H1 (cell line): ENCODE results near the gene SSTR3. TPM values are rescaled to one million over a fixed set of nuclear protein-coding genes. Genes with fewer than 3 reads are reported as not detected.

Experiments used
- JUN ChIP-seq: IDR thresholded peaks from 2 replicates; pipeline ENCODE4 v1.6.1; 2011; ENCODE audit warnings: low read depth, mild to moderate bottlenecking, improper control_type of control experiment, low read length
- POU5F1 ChIP-seq: IDR thresholded peaks from 2 replicates; pipeline ENCODE4 v1.6.1; 2011; ENCODE audit warnings: low read depth, mild to moderate bottlenecking, low read length, moderate library complexity
- RFX5 ChIP-seq: IDR thresholded peaks from 2 replicates; pipeline ENCODE4 v1.6.1; 2011; ENCODE audit warnings: low read depth, low read length, improper control_type of control experiment, borderline replicate concordance
- RXRA ChIP-seq: IDR thresholded peaks from 2 replicates; pipeline ENCODE4 v1.6.1; 2011; ENCODE audit warnings: low read depth, mild to moderate bottlenecking, low read length, moderate library complexity; ENCODE audit not compliant: insufficient read depth
- SP2 ChIP-seq: IDR thresholded peaks from 2 replicates; pipeline ENCODE4 v1.6.1; 2012; ENCODE audit warnings: mild to moderate bottlenecking, low read length, inconsistent platforms
- TBP ChIP-seq: IDR thresholded peaks from 2 replicates; pipeline ENCODE4 v1.6.1; 2011; ENCODE audit warnings: low read depth, low read length, improper control_type of control experiment
- polyA plus RNA-seq, 7 experiments: library from polyadenylated mRNA; depleted of rRNA in 3 of 7; stranded (reverse) in 5 of 7; unstranded in 2 of 7; fragments of >200 nt in 5 of 7; fragments of 200-250 nt in 2 of 7; gene quantifications; 1 replicate in 5 of 7; 2 replicates in 1 of 7; 4 replicates in 1 of 7; pipeline versions ENCODE4 v1.2.1 to v1.2.3, GENCODE V29; 2011 to 2013; ENCODE audit warnings: missing spikeins in 2 of 7, mixed read lengths in 2 of 7
- total RNA-seq: library from RNA; stranded (reverse); fragmentation: NEBNext Ultra II Directional; extraction: Animal tissue kit (Norgen Biotek cat#: 25700); gene quantifications from 2 replicates; pipeline ENCODE4 v1.2.1, GENCODE V29; 2021

The SSTR3 gene
- total and polyA plus RNA-seq, 2 of the 8 experiments (the other 6 are each of a cell fraction or from before 2014, with no cell fraction given), result 0.22 to 0.77 TPM

GRCh38 chr22:37197451-37198257, 14.6 kb downstream of the SSTR3 start (continued):
- TF ChIP-seq RXRA (no peak), TBP (no peak), JUN (no peak), RFX5 (no peak), SP2 (no peak), POU5F1 (no peak)
